Hepatocyte (in vitro differentiated cells): ENCODE measurements around the gene DUSP10. TPM values are rescaled to one million over a fixed set of nuclear protein-coding genes. Genes with fewer than 3 reads are reported as not detected.

Experiments used
- DNase-seq: peaks from one replicate; pipeline ENCODE4 v3.0.0-alpha.2; 2016; ENCODE audit warnings: low spot score
- H2AFZ ChIP-seq: fragments of 200-600 bp; sonication (generic); 2 replicates; pipeline ENCODE4 v1.6.0; 2016; ENCODE audit warnings: antibody characterized with exemption, mild to moderate bottlenecking
- H3K27ac ChIP-seq: fragments of 200-600 bp; sonication (generic); 2 replicates; pipeline ENCODE4 v1.5.1; 2016; ENCODE audit warnings: mild to moderate bottlenecking
- H3K27me3 ChIP-seq: fragments of 200-600 bp; sonication (generic); 2 replicates; pipeline ENCODE4 v1.6.1; 2016
- H3K36me3 ChIP-seq: fragments of 200-600 bp; sonication (generic); replicated peaks from 2 replicates; pipeline ENCODE4 v1.5.1; 2016; ENCODE audit warnings: low read depth; ENCODE audit not compliant: insufficient read depth
- H3K4me1 ChIP-seq: fragments of 200-600 bp; sonication (generic); 2 replicates; pipeline ENCODE4 v1.5.1; 2016; ENCODE audit warnings: mild to moderate bottlenecking, moderate library complexity; ENCODE audit not compliant: insufficient read depth
- H3K4me2 ChIP-seq: fragments of 200-600 bp; sonication (generic); 2 replicates; pipeline ENCODE4 v1.6.0; 2016
- H3K4me3 ChIP-seq: fragments of 200-600 bp; sonication (generic); 2 replicates; pipeline ENCODE4 v1.5.1; 2016; ENCODE audit warnings: mild to moderate bottlenecking
- H3K79me2 ChIP-seq: fragments of 200-600 bp; sonication (generic); 2 replicates; pipeline ENCODE4 v1.6.0; 2017; ENCODE audit warnings: mild to moderate bottlenecking
- H3K9me2 ChIP-seq: fragments of 200-600 bp; sonication (generic); replicated peaks from 2 replicates; pipeline ENCODE4 v1.6.0; 2017; ENCODE audit warnings: mild to moderate bottlenecking; ENCODE audit not compliant: insufficient read depth
- H3K9me3 ChIP-seq: fragments of 200-600 bp; sonication (generic); 2 replicates; pipeline ENCODE4 v1.5.1; 2016; ENCODE audit warnings: low read depth, mild to moderate bottlenecking
- H4K20me1 ChIP-seq: fragments of 200-600 bp; sonication (generic); 2 replicates; pipeline ENCODE4 v1.6.0; 2016; ENCODE audit warnings: mild to moderate bottlenecking; ENCODE audit not compliant: insufficient read depth, poor library complexity, severe bottlenecking
- CTCF ChIP-seq: fragments of 200-600 bp; sonication (generic); IDR thresholded peaks from 2 replicates; pipeline ENCODE4 v1.5.1; 2016; ENCODE audit warnings: antibody characterized with exemption, mild to moderate bottlenecking; ENCODE audit not compliant: poor library complexity
- EZH2 ChIP-seq: fragments of 200-600 bp; sonication (generic); IDR thresholded peaks from 2 replicates; pipeline ENCODE4 v1.6.1; 2016; ENCODE audit warnings: antibody characterized with exemption, mild to moderate bottlenecking, borderline replicate concordance
- EZH2phosphoT487 ChIP-seq: fragments of 200-600 bp; sonication (generic); IDR thresholded peaks from one replicate; pipeline ENCODE4 v1.6.1; 2018; ENCODE audit warnings: antibody characterized with exemption, mild to moderate bottlenecking, low read depth, moderate library complexity; ENCODE audit not compliant: unreplicated experiment, severe bottlenecking
- WGBS: methylation state at CpG from one replicate; pipeline ENCODE4 v1.1.6; 2016; ENCODE audit warnings: low lambda C conversion rate; ENCODE audit errors: missing lambda C conversion rate; 5-methylcytosine and 5-hydroxymethylcytosine counted together
- polyA plus RNA-seq: library from polyadenylated mRNA; unstranded; fragments of >200 nt; fragmentation: Nextera tagmentation; extraction: Ambion mirVana; gene quantifications from 2 replicates; pipeline ENCODE4 v1.2.1, GENCODE V29; 2016
- total RNA-seq: library from RNA; depleted of rRNA; stranded (reverse); fragments of >200 nt; gene quantifications from 2 replicates; pipeline ENCODE4 v1.2.3, GENCODE V29; 2014

The DUSP10 gene
- total and polyA plus RNA-seq, 2 experiments from 2014 or later: 13.1 to 17.6 TPM

GRCh38 chr1:221692643-221693042 is 49.2 kb downstream of the DUSP10 start:
- no peak for DNase-seq
- Histone ChIP-seq H3K79me2 (no peaks in the 10 kb centered on the region), H3K4me1 (no peaks in the 10 kb centered on the region), H3K4me2 (no peak overlapping the region), H3K27ac (no peak overlapping the region), H3K36me3 (no peaks in the 10 kb centered on the region), H3K9me2 (no peaks in the 10 kb centered on the region), H3K4me3 (no peak overlapping the region), H3K27me3 (no peaks in the 10 kb centered on the region), H2AFZ (no peak overlapping the region), H4K20me1 (no peaks in the 10 kb centered on the region), H3K9me3 (no peaks in the 10 kb centered on the region)
- TF ChIP-seq CTCF: no peak
- TF ChIP-seq EZH2phosphoT487: no peak
- 89% methylated on average over 2 of the region's 2 CpGs for WGBS

GRCh38 chr1:221691261-221691660 is 50.6 kb downstream of the DUSP10 start:
- Histone ChIP-seq H3K9me3 (no peaks in the 10 kb centered on the region), H3K79me2 (no peaks in the 10 kb centered on the region)
- no peak for TF ChIP-seq EZH2
- no peak for TF ChIP-seq EZH2phosphoT487
- no peak for TF ChIP-seq CTCF

GRCh38 chr1:221690858-221691257 is 51.0 kb downstream of the DUSP10 start:
- no peak for DNase-seq
- H3K9me2 ChIP-seq: no peaks in the 10 kb centered on the region
- WGBS: 79% methylated on average over 1 of the region's 1 CpG

More at GRCh38 chr1:221691261-221691660, 50.6 kb downstream of the DUSP10 start:
- H3K36me3 ChIP-seq: no peaks in the 10 kb centered on the region
- H3K4me2 ChIP-seq: no peak overlapping the region
- H3K9me2 ChIP-seq: no peaks in the 10 kb centered on the region
- no peaks in the 10 kb centered on the region for H4K20me1 ChIP-seq
- H3K27ac ChIP-seq: no peak overlapping the region
- no peak for DNase-seq
- no peaks in the 10 kb centered on the region for H3K27me3 ChIP-seq
- no peak overlapping the region for H2AFZ ChIP-seq
- no peak overlapping the region for H3K4me3 ChIP-seq
- no peaks in the 10 kb centered on the region for H3K4me1 ChIP-seq

GRCh38 chr1:221689138-221689537 is 52.8 kb downstream of the DUSP10 start:
- no peaks in the 10 kb centered on the region for H3K79me2 ChIP-seq
- no peak for DNase-seq
- TF ChIP-seq CTCF: no peak
- TF ChIP-seq EZH2phosphoT487: no peak
- no peak for TF ChIP-seq EZH2
- no peaks in the 10 kb centered on the region for H3K9me2 ChIP-seq
- H3K9me3 ChIP-seq: no peaks in the 10 kb centered on the region
- H3K4me3 ChIP-seq: no peak overlapping the region
- H3K4me1 ChIP-seq: no peaks in the 10 kb centered on the region
- no peaks in the 10 kb centered on the region for H4K20me1 ChIP-seq
- H3K4me2 ChIP-seq: no peak overlapping the region
- H2AFZ ChIP-seq: no peak overlapping the region
- 87% methylated on average over 3 of the region's 3 CpGs for WGBS
- no peaks in the 10 kb centered on the region for H3K27me3 ChIP-seq
- H3K27ac ChIP-seq: no peak overlapping the region
- no peaks in the 10 kb centered on the region for H3K36me3 ChIP-seq

More at GRCh38 chr1:221690858-221691257, 51.0 kb downstream of the DUSP10 start:
- H3K79me2 ChIP-seq: no peaks in the 10 kb centered on the region
- no peak overlapping the region for H3K4me3 ChIP-seq
- no peaks in the 10 kb centered on the region for H3K4me1 ChIP-seq
- no peaks in the 10 kb centered on the region for H3K36me3 ChIP-seq
- TF ChIP-seq EZH2 (no peak), EZH2phosphoT487 (no peak)
- no peak overlapping the region for H2AFZ ChIP-seq
- no peaks in the 10 kb centered on the region for H3K27me3 ChIP-seq
- H3K27ac ChIP-seq: no peak overlapping the region
- H3K9me3 ChIP-seq: no peaks in the 10 kb centered on the region
- H4K20me1 ChIP-seq: no peaks in the 10 kb centered on the region
- no peak overlapping the region for H3K4me2 ChIP-seq
